HUES48 (cell line): ENCODE measurements around the gene TM4SF1.
A peak's percentile ranks its signal among the peaks of the same experiment; 100 is the strongest.

Experiments
- H3K27ac ChIP-seq: one replicate; pipeline ENCODE4 v1.7.0; 2013; ENCODE audit warnings: low read depth, low read length, inconsistent platforms
- H3K27me3 ChIP-seq: 2 replicates; pipeline ENCODE4 v1.6.1; 2013; ENCODE audit warnings: mild to moderate bottlenecking, low read length; ENCODE audit not compliant: control insufficient read depth, insufficient read depth
- H3K36me3 ChIP-seq: 2 replicates; pipeline ENCODE4 v1.6.1; 2013; ENCODE audit warnings: low read length; ENCODE audit not compliant: control insufficient read depth, insufficient read depth
- H3K4me1 ChIP-seq: 2 replicates; pipeline ENCODE4 v1.6.1; 2013; ENCODE audit warnings: mild to moderate bottlenecking, low read length; ENCODE audit not compliant: control insufficient read depth, insufficient read depth
- H3K4me3 ChIP-seq: 2 replicates; pipeline ENCODE4 v1.5.1; 2013; ENCODE audit warnings: mild to moderate bottlenecking, low read depth, low read length
- H3K9ac ChIP-seq: 2 replicates; pipeline ENCODE4 v1.6.1; 2013; ENCODE audit warnings: mild to moderate bottlenecking, low read depth, low read length, moderate library complexity
- H3K9me3 ChIP-seq: 2 replicates; pipeline ENCODE4 v1.6.1; 2013; ENCODE audit warnings: low read length; ENCODE audit not compliant: control insufficient read depth, insufficient read depth

TM4SF1 gene, protein sequence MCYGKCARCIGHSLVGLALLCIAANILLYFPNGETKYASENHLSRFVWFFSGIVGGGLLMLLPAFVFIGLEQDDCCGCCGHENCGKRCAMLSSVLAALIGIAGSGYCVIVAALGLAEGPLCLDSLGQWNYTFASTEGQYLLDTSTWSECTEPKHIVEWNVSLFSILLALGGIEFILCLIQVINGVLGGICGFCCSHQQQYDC

DNA sequence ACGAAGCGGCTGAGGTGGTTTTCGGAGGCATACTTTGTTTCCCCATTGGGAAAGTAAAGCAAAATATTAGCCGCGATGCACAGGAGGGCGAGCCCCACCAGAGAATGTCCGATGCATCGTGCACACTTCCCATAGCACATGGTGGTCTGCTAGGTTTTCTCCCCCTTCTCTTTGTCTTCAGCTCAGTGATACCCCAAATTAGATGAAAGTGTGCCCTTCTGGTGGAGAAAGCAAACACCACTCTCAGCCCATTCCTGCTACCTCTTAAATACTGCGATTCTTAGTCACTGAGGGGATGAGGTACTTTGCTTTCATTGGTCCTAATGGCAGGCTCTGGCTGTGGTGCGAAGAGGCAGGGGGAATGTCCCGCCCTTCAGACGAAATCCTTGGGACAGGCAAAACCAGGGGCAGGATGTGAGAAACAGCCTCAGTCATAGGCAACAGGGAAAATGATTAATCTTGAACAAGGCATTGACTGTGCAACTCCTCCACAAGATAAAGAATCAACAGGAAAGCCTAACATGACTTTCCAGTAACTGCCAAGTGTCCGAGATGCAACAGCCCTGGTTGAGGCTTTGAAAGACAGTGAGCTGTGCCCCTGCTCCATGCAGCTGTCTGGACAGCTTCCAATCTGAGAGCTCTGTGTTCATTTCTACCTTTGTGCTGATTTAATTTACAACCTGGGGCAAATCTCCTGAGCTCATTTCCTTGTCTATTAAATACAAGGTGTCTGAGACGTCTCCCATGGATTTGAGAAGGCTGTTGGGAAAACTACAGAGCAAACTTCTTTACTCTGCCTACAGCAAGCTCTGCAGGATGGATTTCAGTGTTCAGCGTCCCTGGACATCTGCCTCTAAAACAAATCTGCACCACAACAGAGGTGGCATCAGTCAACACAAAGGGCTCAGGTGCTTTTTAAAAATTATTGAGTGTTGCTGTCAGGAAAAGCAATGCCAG lies at the start of gene TM4SF1:
TSS of gene TM4SF1 (minus strand) at position 242 of the 957 bp plus-strand sequence. CDS start at position 140, 102 bp downstream.
- H3K9me3 ChIP-seq = no peaks in the 10 kb centered on the region
- peak within 1 kb of the TSS; percentile 30; the same call in 1 of the 2 replicates for H3K4me3 ChIP-seq
- no peaks in the 10 kb centered on the region for H3K27me3 ChIP-seq
- H3K27ac ChIP-seq = no peak within 1 kb of the TSS
- peaks cover 12% of the 10 kb centered on the region for H3K4me1 ChIP-seq
- H3K36me3 ChIP-seq = no peaks in the 10 kb centered on the region
- H3K9ac ChIP-seq = no peak within 1 kb of the TSS

DNA sequence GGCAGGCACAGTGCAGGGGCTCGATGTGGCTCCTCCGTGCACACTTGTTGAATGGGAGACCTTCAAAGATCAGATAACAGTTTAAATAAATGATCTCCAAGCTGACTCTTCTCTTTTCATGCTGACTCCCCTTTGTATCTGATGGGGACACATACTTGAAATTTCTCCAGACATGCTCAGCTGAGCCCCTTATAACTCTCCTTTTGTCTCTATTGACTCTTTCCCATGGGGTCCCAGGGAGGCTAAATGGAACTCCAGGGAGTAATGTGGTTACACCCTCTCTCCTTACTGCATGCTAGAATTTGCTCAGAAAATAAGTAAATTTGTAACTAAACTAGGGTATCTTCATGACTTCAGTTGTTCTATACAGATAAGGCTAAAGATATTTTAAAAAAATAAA lies 48.9 kb upstream of the TM4SF1 start:
- Histone ChIP-seq H3K4me3 (no peak overlapping the region), H3K9me3 (no peaks in the 10 kb centered on the region), H3K27me3 (no peaks in the 10 kb centered on the region), H3K9ac (no peak overlapping the region), H3K36me3 (no peaks in the 10 kb centered on the region), H3K27ac (no peak overlapping the region), H3K4me1 (no peaks in the 10 kb centered on the region)

DNA sequence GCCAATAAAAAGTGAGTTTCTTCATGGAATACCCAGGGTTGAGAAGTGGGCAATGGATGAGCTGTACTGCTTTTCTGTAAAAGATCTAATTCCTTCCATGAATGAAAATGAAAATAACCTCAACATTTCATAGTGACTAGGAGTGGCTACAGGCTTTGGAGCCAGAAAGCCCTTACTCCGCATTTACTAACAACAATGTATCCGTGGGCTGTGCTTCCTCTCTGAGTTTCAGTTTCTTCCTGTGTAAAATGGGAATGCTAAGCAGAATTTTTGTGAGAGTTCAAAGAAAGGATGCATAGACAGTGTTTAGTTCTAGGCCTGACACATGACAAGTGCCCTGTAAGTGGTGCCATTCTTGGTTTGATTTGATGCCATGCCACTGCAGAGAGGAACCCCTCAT lies 47.5 kb upstream of the TM4SF1 start:
- Histone ChIP-seq H3K27ac (no peak overlapping the region), H3K4me3 (no peak overlapping the region), H3K4me1 (no peaks in the 10 kb centered on the region), H3K9me3 (no peaks in the 10 kb centered on the region), H3K27me3 (no peaks in the 10 kb centered on the region), H3K36me3 (no peaks in the 10 kb centered on the region), H3K9ac (no peak overlapping the region)

DNA sequence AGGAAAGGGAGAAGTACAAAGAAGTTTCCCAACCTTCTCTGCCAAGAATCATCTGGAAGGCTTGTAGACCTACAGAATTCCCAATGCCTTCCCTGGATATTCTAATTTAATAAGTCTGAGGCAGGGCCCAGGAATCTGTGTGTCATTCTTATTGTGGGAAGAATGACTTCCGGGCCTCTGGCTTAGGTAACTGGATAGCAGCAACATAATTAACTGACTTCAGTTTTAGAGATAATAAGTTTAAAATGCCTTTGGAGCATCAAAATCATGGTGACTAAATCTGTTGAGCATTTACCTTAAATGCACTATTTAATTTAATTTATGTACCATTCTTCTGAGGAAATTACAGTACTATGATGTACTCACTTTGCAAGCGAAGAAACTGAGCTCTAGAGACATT lies 44.3 kb upstream of the TM4SF1 start:
- Histone ChIP-seq H3K27me3 (no peaks in the 10 kb centered on the region), H3K27ac (no peak overlapping the region), H3K9ac (no peak overlapping the region), H3K4me1 (no peaks in the 10 kb centered on the region), H3K9me3 (no peaks in the 10 kb centered on the region), H3K36me3 (no peaks in the 10 kb centered on the region), H3K4me3 (no peak overlapping the region)

DNA sequence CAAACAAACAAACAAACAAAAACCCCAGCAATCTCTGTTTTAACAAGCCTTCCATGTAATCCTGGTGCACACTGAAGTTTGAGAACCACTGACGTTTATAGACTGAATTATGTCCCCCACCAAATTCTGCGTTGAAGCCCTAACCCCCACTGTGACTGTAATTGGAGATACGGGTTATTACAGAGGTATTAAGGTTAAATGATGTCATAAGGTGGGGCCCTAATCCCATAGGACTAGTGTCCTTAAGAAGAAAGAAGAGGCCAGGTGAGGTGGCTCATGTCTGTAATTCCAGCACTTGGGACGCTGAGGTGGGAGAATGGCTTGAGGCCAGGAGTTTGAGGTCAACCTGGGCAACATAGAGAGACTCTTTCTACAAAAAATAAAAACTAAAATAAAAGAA lies 42.4 kb upstream of the TM4SF1 start:
- no peak overlapping the region for H3K9ac ChIP-seq
- no peak overlapping the region for H3K4me3 ChIP-seq
- H3K27me3 ChIP-seq = no peaks in the 10 kb centered on the region

DNA sequence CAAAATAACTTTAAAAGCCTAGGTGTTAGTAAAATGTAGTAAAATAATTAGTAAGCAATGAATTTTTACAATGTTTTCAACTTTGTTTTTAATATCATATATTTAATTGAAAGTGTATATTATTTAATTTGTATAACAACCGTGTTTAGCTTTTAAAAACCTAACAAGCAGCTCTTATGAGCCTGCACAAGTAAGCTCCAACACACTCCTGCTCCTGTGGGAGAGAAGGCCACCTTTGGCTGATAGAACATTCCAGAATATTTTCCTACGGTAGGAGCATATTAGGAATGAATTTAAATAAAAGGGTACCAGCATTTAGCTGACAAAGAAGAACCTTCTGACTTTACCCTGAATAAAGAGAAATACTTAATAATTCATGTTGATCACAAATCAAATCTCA lies 40.3 kb upstream of the TM4SF1 start:
- Histone ChIP-seq H3K4me3 (no peak overlapping the region), H3K36me3 (no peaks in the 10 kb centered on the region), H3K27me3 (no peaks in the 10 kb centered on the region), H3K9ac (no peak overlapping the region), H3K4me1 (no peaks in the 10 kb centered on the region), H3K27ac (no peak overlapping the region), H3K9me3 (no peaks in the 10 kb centered on the region)

More for the DNA sequence above, 42.4 kb upstream of the TM4SF1 start:
- Histone ChIP-seq H3K9me3 (no peaks in the 10 kb centered on the region), H3K27ac (no peak overlapping the region), H3K4me1 (no peaks in the 10 kb centered on the region), H3K36me3 (no peaks in the 10 kb centered on the region)

DNA sequence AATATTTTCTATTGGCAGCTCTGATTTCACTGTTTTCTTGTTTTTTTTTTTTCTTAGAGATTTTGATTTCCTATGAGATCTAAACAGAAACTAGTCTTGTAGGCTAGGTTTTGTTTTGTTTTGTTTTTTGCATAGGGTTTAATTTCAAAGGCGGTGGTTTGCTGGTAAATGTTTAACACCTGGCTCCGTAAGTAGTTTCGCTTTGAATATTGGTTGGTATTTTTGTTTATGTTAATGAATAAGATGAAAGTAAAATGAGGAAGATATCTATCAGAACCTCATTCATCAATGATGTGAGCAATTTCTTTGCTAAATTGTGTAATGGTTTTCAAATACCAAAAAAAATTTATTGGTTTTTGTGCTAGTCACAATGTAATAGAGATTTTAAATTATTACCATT lies 39.7 kb upstream of the TM4SF1 start:
- H3K27me3 ChIP-seq = no peaks in the 10 kb centered on the region
- H3K4me3 ChIP-seq = no peak overlapping the region
- H3K9me3 ChIP-seq = no peaks in the 10 kb centered on the region
- no peak overlapping the region for H3K27ac ChIP-seq
- no peaks in the 10 kb centered on the region for H3K4me1 ChIP-seq
- no peak overlapping the region for H3K9ac ChIP-seq
- no peaks in the 10 kb centered on the region for H3K36me3 ChIP-seq

DNA sequence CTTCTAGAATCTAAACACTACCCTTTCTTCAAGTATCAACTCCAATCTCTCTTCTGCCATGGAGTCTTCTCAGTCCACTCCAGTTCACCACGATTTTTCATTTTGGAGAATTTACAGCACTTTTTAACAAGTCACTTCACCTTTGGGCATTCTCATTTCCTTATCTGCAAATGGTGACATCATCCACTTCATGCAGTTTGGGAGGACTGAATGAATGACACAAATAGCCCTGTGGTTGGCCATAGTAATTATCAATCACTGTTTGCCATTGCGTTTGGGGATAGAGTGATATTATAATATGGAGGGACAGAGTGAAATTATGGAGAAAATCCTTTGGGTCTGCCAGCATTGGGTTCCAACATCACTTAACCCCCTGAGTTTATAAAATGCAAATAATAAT lies 38.0 kb upstream of the TM4SF1 start:
- Histone ChIP-seq H3K4me1 (no peaks in the 10 kb centered on the region), H3K9ac (no peak overlapping the region), H3K9me3 (no peaks in the 10 kb centered on the region), H3K36me3 (no peaks in the 10 kb centered on the region), H3K4me3 (no peak overlapping the region), H3K27me3 (no peaks in the 10 kb centered on the region), H3K27ac (no peak overlapping the region)

DNA sequence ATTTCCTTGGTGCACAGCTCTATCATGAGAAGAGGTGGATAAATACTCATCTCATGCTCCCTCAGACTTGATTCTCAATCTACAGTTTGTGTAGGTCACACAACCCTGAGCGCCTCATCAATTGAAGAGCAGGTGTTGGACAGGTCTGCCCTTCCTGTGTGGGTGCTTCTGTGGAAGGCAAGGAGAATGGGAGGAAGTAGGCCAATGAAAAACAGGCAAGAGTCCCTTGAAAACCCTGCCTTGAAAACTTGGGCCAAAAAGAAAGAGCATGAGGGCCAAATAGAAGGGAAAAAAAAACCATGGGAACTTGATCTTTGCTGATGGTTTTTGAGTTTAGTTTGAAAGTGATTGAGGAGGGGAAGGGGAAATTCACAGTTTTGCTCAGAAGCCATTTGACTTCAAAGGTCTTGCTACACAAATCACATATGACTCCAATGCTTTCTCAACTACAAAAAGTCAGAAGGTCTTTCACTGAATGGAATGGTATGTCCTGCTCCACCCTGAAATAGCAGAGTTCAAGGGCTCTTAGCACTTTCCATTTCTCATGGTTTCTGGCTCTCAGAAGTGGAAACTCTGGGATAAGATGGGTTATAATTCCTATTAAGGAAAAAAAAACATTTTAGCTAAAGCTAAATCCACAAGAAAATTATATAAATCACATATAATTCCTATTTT lies 37.2 kb upstream of the TM4SF1 start:
- Histone ChIP-seq H3K4me1 (no peaks in the 10 kb centered on the region), H3K27me3 (no peaks in the 10 kb centered on the region), H3K9ac (no peak overlapping the region), H3K4me3 (no peak overlapping the region), H3K36me3 (no peaks in the 10 kb centered on the region), H3K9me3 (no peaks in the 10 kb centered on the region), H3K27ac (no peak overlapping the region)

DNA sequence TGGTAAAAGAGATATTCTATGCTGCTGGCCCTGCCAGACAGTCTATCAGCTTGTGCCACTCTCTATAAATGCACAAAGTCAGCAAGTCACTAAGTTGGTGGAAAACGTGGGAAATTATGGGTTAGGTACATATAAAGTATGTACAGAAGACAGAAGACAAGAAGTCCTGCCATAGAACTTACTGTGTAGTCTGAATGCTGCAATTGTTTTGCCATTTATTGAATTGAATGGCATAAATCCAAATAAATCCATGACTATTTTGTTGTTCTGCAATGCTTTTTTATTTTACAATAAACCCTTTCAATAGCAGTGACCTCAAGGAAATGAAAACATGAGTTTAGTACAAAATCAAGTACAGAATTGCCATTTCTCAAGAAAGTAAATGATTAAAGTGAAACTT lies 34.1 kb upstream of the TM4SF1 start:
- Histone ChIP-seq H3K27me3 (no peaks in the 10 kb centered on the region), H3K9ac (no peak overlapping the region), H3K36me3 (no peaks in the 10 kb centered on the region), H3K27ac (no peak overlapping the region), H3K9me3 (no peaks in the 10 kb centered on the region), H3K4me1 (no peaks in the 10 kb centered on the region), H3K4me3 (no peak overlapping the region)

DNA sequence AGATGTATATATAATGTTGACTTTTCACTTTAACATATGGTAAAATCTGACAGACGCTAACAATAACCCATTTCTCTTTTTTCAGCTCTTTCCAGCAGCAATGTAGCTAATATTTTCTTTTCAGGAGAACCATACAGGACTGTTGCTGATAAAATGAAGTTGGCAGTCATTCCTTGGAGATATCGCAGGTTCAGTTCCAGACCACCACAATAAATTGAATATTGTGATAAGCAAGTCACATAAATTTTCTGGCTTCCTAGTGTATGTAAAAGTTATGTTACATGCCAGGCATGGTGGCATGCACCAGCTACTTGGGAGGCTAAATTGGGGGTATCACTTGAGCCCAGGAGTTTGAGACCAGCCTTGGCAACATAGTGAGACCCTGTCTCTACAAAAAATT lies 31.9 kb upstream of the TM4SF1 start:
- no peaks in the 10 kb centered on the region for H3K4me1 ChIP-seq
- H3K4me3 ChIP-seq = no peak overlapping the region
- no peak overlapping the region for H3K9ac ChIP-seq
- no peaks in the 10 kb centered on the region for H3K27me3 ChIP-seq
- H3K9me3 ChIP-seq = no peaks in the 10 kb centered on the region
- H3K36me3 ChIP-seq = no peaks in the 10 kb centered on the region
- no peak overlapping the region for H3K27ac ChIP-seq
